ENCODE data around the gene ACTN1.

Gene ACTN1

GRCh38 chr14:68873376-68873775, 105.7 kb downstream of the ACTN1 start:
- TF ChIP-seq CTCF (conservative IDR thresholded peaks at IDR 0.05) (no peak), ZFX (IDR thresholded peaks at IDR 0.05) (no peak)
- H3K27ac ChIP-seq, result no peak overlapping the region

DNA sequence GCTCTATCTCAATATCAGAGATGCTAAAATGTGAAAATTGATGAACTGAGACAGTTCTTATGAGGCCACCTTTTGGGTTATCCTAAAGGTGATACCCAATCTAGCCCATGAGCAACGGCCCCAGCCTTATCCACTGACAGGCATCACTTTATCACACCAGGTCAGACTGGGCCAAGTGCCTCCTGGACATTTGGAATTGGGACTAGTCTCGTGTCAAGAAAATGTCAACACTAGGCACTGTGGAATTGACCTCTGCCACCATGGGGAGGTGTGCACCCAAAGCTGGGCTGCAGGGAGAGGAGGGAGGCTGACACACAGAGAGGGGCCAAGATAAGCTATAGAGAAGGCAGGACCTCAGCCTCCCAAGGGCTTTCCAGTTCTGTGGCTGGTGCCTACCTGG, 107.7 kb downstream of the ACTN1 start:
- TF ChIP-seq CTCF (conservative IDR thresholded peaks at IDR 0.05), result no peak
- TF ChIP-seq ZFX (IDR thresholded peaks at IDR 0.05), result no peak
- no peak overlapping the region; the same call in 1 of the 2 replicates for H3K27ac ChIP-seq

GRCh38 chr14:68866991-68867533, 112.0 kb downstream of the ACTN1 start:
- H3K27ac ChIP-seq, result no peak overlapping the region

DNA sequence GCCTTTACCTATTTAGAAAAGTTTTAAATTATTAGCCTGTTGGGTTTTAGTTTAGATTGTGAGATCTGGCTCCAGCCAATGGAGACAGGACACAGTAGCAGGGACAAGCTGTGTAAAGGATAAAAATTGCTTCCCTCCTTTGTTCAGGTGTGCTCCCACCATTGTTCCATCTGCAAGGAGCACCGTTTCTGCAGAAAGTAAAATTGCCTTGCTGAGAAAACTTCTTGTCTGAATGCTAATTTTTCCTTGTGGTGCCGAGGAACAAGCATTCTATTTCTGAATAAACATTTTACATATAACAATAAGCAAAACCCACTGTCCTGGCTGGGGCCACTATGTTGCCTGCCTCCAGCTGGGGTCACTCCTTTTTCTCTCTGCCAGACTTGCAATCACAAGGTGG, 113.6 kb downstream of the ACTN1 start:
- no peak overlapping the region for H3K27ac ChIP-seq
- no peak for TF ChIP-seq CTCF (conservative IDR thresholded peaks at IDR 0.05)
- no peak for TF ChIP-seq ZFX (IDR thresholded peaks at IDR 0.05)

More at GRCh38 chr14:68866991-68867533, 112.0 kb downstream of the ACTN1 start:
- TF ChIP-seq ZFX (IDR thresholded peaks at IDR 0.05) (no peak), CTCF (conservative IDR thresholded peaks at IDR 0.05) (no peak)

- TF ChIP-seq ZFX (IDR thresholded peaks at IDR 0.05) (no peak), CTCF (conservative IDR thresholded peaks at IDR 0.05) (no peak)
- H3K27ac ChIP-seq, result no peak overlapping the region
These were observed 114.7 kb downstream of the ACTN1 start for GRCh38 chr14:68864361-68864750.

- H3K27ac ChIP-seq, result no peak overlapping the region
- TF ChIP-seq ZFX (IDR thresholded peaks at IDR 0.05) (no peak), CTCF (conservative IDR thresholded peaks at IDR 0.05) (peak; percentile 49)
These were observed 115.3 kb downstream of the ACTN1 start for GRCh38 chr14:68863610-68864360.

- H3K27ac ChIP-seq, result no peak overlapping the region
- TF ChIP-seq CTCF (conservative IDR thresholded peaks at IDR 0.05) (peak; percentile 90), ZFX (IDR thresholded peaks at IDR 0.05) (no peak)
These were observed 116.0 kb downstream of the ACTN1 start for GRCh38 chr14:68862954-68863594.
